Caco-2 (cell line): ENCODE results near the gene MT2A. TPM values are rescaled to one million over a fixed set of nuclear protein-coding genes. Genes with fewer than 3 reads are reported as not detected.

Experiments
- Bru-seq: library from RNA; stranded (reverse); fragments of 400-500 nt; gene quantifications from one replicate; lab custom pipeline; 2021; lab: Mats Ljungman, UMichigan
- BruChase-seq, 2 experiments: library from RNA; stranded (reverse); fragments of 400-500 nt; gene quantifications; one replicate each; lab custom pipeline; 2021; lab: Mats Ljungman, UMichigan
- BruUV-seq: library from RNA; stranded (reverse); fragments of 400-500 nt; replicated peaks from 2 replicates; lab custom pipeline; 2021; lab: Mats Ljungman, UMichigan
- CTCF ChIA-PET: fragments of 300-600 bp; sonication (Branson Sonifier 250); formaldehyde crosslinking; loops from one replicate; lab custom pipeline; 2022; ENCODE audit warnings: antibody characterized with exemption; lab: Charles Lee
- POLR2A ChIA-PET: fragments of 300-600 bp; sonication (Branson Sonifier 250); formaldehyde crosslinking; loops from one replicate; lab custom pipeline; 2022; ENCODE audit warnings: antibody characterized with exemption; lab: Charles Lee
- DNase-seq, 2 experiments: peaks; one replicate each; pipeline versions ENCODE4 v3.0.0 to v3.0.0-alpha.2; 2020 to 2022
- H3K27me3 ChIP-seq: replicated peaks from 2 replicates; pipeline ENCODE4 v1.6.0; 2011; ENCODE audit warnings: low read length; ENCODE audit not compliant: control insufficient read depth, insufficient read depth
- H3K36me3 ChIP-seq: 2 replicates; pipeline ENCODE4 v1.5.1; 2011; ENCODE audit warnings: low read length; ENCODE audit not compliant: control insufficient read depth, insufficient read depth
- H3K4me1 ChIP-seq: fragments of 250-450 bp; sonication (Bioruptor Pico); 2 replicates; pipeline ENCODE4 v1.5.1; 2020; ENCODE audit warnings: mild to moderate bottlenecking
- H3K4me3 ChIP-seq: 2 replicates; pipeline ENCODE4 v1.5.1; 2011; ENCODE audit warnings: low read depth, mild to moderate bottlenecking, control low read depth, low read length
- H3K9me3 ChIP-seq: fragments of 250-450 bp; sonication (Bioruptor Pico); 2 replicates; pipeline ENCODE4 v1.5.1; 2020; ENCODE audit warnings: mild to moderate bottlenecking, moderate library complexity
- H3K27ac Mint-ChIP-seq: one replicate; pipeline ENCODE4 v1.8.0; 2022; ENCODE audit warnings: mixed read lengths; ENCODE audit not compliant: unreplicated experiment
- H3K27me3 Mint-ChIP-seq: one replicate; pipeline ENCODE4 v1.8.0; 2022; ENCODE audit warnings: mixed read lengths; ENCODE audit not compliant: insufficient read depth, unreplicated experiment
- H3K36me3 Mint-ChIP-seq: one replicate; pipeline ENCODE4 v1.8.0; 2022; ENCODE audit warnings: mild to moderate bottlenecking, mixed read lengths; ENCODE audit not compliant: insufficient read depth, unreplicated experiment
- H3K4me1 Mint-ChIP-seq: one replicate; pipeline ENCODE4 v1.8.0; 2022; ENCODE audit warnings: low read depth, mixed read lengths; ENCODE audit not compliant: unreplicated experiment
- H3K4me3 Mint-ChIP-seq: one replicate; pipeline ENCODE4 v1.8.0; 2022; ENCODE audit warnings: mild to moderate bottlenecking, moderate library complexity, mixed read lengths; ENCODE audit not compliant: unreplicated experiment
- H3K9me3 Mint-ChIP-seq: one replicate; pipeline ENCODE4 v1.8.0; 2022; ENCODE audit warnings: mixed read lengths; ENCODE audit not compliant: unreplicated experiment
- intact Hi-C: fragments of 100-400 bp; cut with micrococcal nuclease; formaldehyde crosslinking; loops from one replicate; pipeline ENCODE4 v1.10.0; 2022; ENCODE audit not compliant: unreplicated experiment
- long read RNA-seq: library from polyadenylated mRNA; stranded (forward); transcript quantifications from one replicate; pipeline ENCODE4 v2.0.0, GENCODE V29; 2022
- total RNA-seq: library from RNA; stranded (reverse); gene quantifications from 2 replicates; pipeline ENCODE4 v1.2.3, GENCODE V29; 2022
- TF ChIP-seq, protein P1 (sequence below), 2 experiments: fragments of 200-600 bp in 1 of 2; IDR thresholded peaks; 1 replicate in 1 of 2; 2 replicates in 1 of 2; pipeline versions ENCODE4 v1.5.1 to v1.8.0; 2011 to 2022; ENCODE audit warnings: antibody characterized with exemption in 1 of 2, control low read depth in 1 of 2, inconsistent platforms in 1 of 2, low read depth in 1 of 2, low read length in 1 of 2, mild to moderate bottlenecking in 1 of 2, moderate library complexity in 1 of 2; ENCODE audit not compliant: insufficient read depth in 1 of 2, severe bottlenecking in 1 of 2, unreplicated experiment in 1 of 2

Gene MT2A
- 4.3 and 10.5 TPM in 2 replicates for total RNA-seq
- Bru-seq, nascent RNA: percentile 21 among the genes with signal in this experiment
- BruChase-seq, experiment 1, labeled RNA remaining after a 2-hour chase: percentile 37 among the genes with signal in this experiment
- percentile 46 among the genes with signal in this experiment for BruChase-seq, experiment 2, labeled RNA remaining after a 6-hour chase
- long read RNA-seq, partial matches to known transcripts: 0 of 3 reads
- long read RNA-seq, other reads (novel, unspliced or antisense): 0 of 3 reads

DNA sequence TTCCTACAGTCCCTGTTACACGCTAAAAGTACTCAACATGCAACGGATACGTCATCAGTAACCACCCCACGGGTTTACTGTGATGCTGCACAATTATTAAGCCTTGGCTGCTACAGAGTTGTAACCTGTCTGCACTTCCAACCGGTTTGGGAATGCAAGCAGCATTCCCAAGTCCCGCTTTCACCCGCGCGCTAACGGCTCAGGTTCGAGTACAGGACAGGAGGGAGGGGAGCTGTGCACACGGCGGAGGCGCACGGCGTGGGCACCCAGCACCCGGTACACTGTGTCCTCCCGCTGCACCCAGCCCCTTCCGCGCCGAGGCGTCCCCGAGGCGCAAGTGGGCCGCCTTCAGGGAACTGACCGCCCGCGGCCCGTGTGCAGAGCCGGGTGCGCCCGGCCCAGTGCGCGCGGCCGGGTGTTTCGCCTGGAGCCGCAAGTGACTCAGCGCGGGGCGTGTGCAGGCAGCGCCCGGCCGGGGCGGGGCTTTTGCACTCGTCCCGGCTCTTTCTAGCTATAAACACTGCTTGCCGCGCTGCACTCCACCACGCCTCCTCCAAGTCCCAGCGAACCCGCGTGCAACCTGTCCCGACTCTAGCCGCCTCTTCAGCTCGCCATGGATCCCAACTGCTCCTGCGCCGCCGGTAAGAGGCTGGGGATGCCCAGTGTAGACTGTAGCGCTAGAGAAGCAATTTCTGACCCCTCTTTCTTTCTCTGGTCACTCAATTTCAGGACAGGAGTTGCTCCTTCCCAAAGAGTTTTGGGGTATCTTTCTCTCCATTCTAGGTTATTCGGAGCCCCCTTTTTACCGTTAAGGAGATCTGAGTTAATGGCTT, at the start of gene MT2A:
TSS of gene MT2A (plus strand) at position 542 of the 833 bp plus-strand sequence. CDS start at position 614, 72 bp downstream.
- Mint-ChIP-seq H3K4me1 (peaks cover 25% of the 10 kb centered on the region), H3K4me3 (peak within 1 kb of the TSS; percentile 74), H3K9me3 (no peaks in the 10 kb centered on the region), H3K27me3 (peaks cover 3% of the 10 kb centered on the region), H3K27ac (peak within 1 kb of the TSS; percentile 66), H3K36me3 (no peaks in the 10 kb centered on the region)
- H3K27me3 ChIP-seq: no peaks in the 10 kb centered on the region; the same call in 1 of the 2 replicates
- intact Hi-C loops: loop anchor here (5.0 kb wide), 1 partner anchor 49 kb away; the partner anchor contains the start of gene MT1F
- TF ChIP-seq, protein P1, sequence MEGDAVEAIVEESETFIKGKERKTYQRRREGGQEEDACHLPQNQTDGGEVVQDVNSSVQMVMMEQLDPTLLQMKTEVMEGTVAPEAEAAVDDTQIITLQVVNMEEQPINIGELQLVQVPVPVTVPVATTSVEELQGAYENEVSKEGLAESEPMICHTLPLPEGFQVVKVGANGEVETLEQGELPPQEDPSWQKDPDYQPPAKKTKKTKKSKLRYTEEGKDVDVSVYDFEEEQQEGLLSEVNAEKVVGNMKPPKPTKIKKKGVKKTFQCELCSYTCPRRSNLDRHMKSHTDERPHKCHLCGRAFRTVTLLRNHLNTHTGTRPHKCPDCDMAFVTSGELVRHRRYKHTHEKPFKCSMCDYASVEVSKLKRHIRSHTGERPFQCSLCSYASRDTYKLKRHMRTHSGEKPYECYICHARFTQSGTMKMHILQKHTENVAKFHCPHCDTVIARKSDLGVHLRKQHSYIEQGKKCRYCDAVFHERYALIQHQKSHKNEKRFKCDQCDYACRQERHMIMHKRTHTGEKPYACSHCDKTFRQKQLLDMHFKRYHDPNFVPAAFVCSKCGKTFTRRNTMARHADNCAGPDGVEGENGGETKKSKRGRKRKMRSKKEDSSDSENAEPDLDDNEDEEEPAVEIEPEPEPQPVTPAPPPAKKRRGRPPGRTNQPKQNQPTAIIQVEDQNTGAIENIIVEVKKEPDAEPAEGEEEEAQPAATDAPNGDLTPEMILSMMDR (IDR thresholded peaks at IDR 0.05; ENCODE audit: insufficient read depth in 1 of 2, low read depth in 1 of 2, low read length in 1 of 2, severe bottlenecking in 1 of 2, unreplicated experiment in 1 of 2): no peak
- peak within 1 kb of the TSS; percentile 39 for H3K4me3 ChIP-seq
- CTCF ChIA-PET: interaction anchor here (0.5 to 1.1 kb wide), 5 partner anchors 8 to 101 kb away, joined by 3 to 16 read pairs (median 3); no protein-coding TSS in a partner anchor
- DNase-seq: peak; percentile 92 to 93
- H3K4me1 ChIP-seq: peaks cover 11% of the 10 kb centered on the region; the same call in 1 of the 2 replicates
- no TSS peak for BruUV-seq
- H3K36me3 ChIP-seq: no peaks in the 10 kb centered on the region
- POLR2A ChIA-PET: interaction anchor here (0.6 to 0.7 kb wide), 3 partner anchors 49 to 157 kb away, joined by 3 to 9 read pairs (median 5); partner anchors contain the start of genes NUDT21 and OGFOD1
- no peaks in the 10 kb centered on the region for H3K9me3 ChIP-seq

DNA sequence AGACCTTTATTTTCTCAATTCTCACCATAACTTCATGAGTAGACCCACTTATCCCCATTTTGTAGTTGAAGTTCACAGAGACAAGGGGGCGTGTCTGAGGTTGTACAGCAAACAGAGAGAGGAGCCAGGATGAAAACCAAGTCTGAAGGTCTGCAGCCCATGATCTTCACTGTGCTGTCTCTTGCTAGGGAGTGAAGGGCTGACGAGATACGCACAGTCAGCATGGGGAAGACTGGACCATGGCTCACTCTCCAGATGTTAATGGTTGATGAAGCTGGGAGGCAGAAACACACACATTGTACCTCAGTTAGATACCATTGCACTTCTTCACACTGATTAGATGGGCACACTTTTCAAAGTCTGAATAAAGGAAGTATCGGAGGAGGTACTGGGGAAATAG, 49.3 kb upstream of the MT2A start:
- H3K4me1 ChIP-seq: no peaks in the 10 kb centered on the region
- DNase-seq: no peak
- H3K9me3 ChIP-seq: no peaks in the 10 kb centered on the region
- no TSS peak for BruUV-seq
- H3K27me3 ChIP-seq: peaks cover 1% of the 10 kb centered on the region; the same call in 1 of the 2 replicates
- intact Hi-C loops: no loop called here
- CTCF ChIA-PET: no interaction called here
- no peak overlapping the region for H3K4me3 ChIP-seq
- Mint-ChIP-seq H3K9me3 (no peaks in the 10 kb centered on the region), H3K4me1 (no peaks in the 10 kb centered on the region), H3K27me3 (peaks cover 15% of the 10 kb centered on the region), H3K27ac (no peak overlapping the region), H3K36me3 (no peaks in the 10 kb centered on the region), H3K4me3 (no peak overlapping the region)
- no peaks in the 10 kb centered on the region for H3K36me3 ChIP-seq
- POLR2A ChIA-PET: no interaction called here
- TF ChIP-seq, protein P1 (IDR thresholded peaks at IDR 0.05; ENCODE audit: insufficient read depth in 1 of 2, low read depth in 1 of 2, low read length in 1 of 2, severe bottlenecking in 1 of 2, unreplicated experiment in 1 of 2): no peak

DNA sequence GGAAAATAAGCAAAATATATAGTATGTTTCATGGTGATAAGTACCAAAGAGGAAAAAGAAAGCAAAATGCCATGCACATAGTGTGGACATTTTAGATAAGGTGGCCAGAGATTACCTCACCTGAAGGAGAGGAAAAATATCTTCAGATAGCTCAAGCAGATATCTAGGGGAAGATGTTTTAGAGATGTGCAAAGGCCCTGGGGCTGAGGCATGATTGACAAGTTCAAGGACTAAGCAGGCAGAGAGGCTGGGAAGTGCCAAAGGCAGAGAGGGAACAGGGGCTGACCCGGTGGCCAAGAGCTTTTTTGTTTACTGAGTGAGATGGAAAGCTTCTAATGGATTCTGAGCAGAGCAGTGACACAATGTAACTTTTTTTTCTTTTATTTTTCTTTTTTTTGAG, 47.9 kb upstream of the MT2A start:
- TF ChIP-seq, protein P1 (IDR thresholded peaks at IDR 0.05; ENCODE audit: insufficient read depth in 1 of 2, low read depth in 1 of 2, low read length in 1 of 2, severe bottlenecking in 1 of 2, unreplicated experiment in 1 of 2): no peak
- H3K9me3 Mint-ChIP-seq: no peaks in the 10 kb centered on the region
- peaks cover 1% of the 10 kb centered on the region; the same call in 1 of the 2 replicates for H3K27me3 ChIP-seq
- intact Hi-C loops: no loop called here
- ChIA-PET POLR2A (no interaction called here), CTCF (no interaction called here)
- H3K27ac Mint-ChIP-seq: no peak overlapping the region
- H3K4me1 Mint-ChIP-seq: no peaks in the 10 kb centered on the region
- no peak for DNase-seq
- H3K4me3 Mint-ChIP-seq: no peak overlapping the region
- H3K4me3 ChIP-seq: no peak overlapping the region
- peaks cover 17% of the 10 kb centered on the region for H3K27me3 Mint-ChIP-seq
- no TSS peak for BruUV-seq
- no peaks in the 10 kb centered on the region for H3K36me3 Mint-ChIP-seq
- no peaks in the 10 kb centered on the region for H3K9me3 ChIP-seq
- no peaks in the 10 kb centered on the region for H3K4me1 ChIP-seq
- H3K36me3 ChIP-seq: no peaks in the 10 kb centered on the region
